Chondrocyte (in vitro differentiated cells): ENCODE measurements around the gene LRP4. TPM values are rescaled to one million over a fixed set of nuclear protein-coding genes. Genes with fewer than 3 reads are reported as not detected.
A peak's percentile ranks its signal among the peaks of the same experiment; 100 is the strongest.

Experiments
- DNase-seq: peaks from one replicate; pipeline ENCODE4 v3.0.0; 2021; ENCODE audit warnings: mixed read lengths, low spot score
- H3K27ac Mint-ChIP-seq: one replicate; pipeline ENCODE4 v1.8.0; 2021; ENCODE audit warnings: mild to moderate bottlenecking, moderate library complexity, mixed read lengths; ENCODE audit not compliant: unreplicated experiment
- H3K27me3 Mint-ChIP-seq: 2 replicates; pipeline ENCODE4 v1.8.0; 2021; ENCODE audit warnings: low read depth, mixed read lengths
- H3K36me3 Mint-ChIP-seq: 2 replicates; pipeline ENCODE4 v1.8.0; 2021; ENCODE audit warnings: low read depth, mixed read lengths
- H3K4me1 Mint-ChIP-seq: 2 replicates; pipeline ENCODE4 v1.8.0; 2021; ENCODE audit warnings: low read depth, mild to moderate bottlenecking, mixed read lengths
- H3K4me3 Mint-ChIP-seq: one replicate; pipeline ENCODE4 v1.8.0; 2021; ENCODE audit warnings: mild to moderate bottlenecking, moderate library complexity, mixed read lengths; ENCODE audit not compliant: unreplicated experiment
- H3K9me3 Mint-ChIP-seq: 2 replicates; pipeline ENCODE4 v1.8.0; 2021; ENCODE audit warnings: low read depth, mixed read lengths
- CTCF ChIP-seq: fragments of 200-600 bp; sonication (generic); IDR thresholded peaks from 2 replicates; pipeline ENCODE4 v1.5.0; 2021; ENCODE audit warnings: antibody characterized with exemption, mild to moderate bottlenecking, moderate library complexity
- total RNA-seq: library from RNA; stranded (reverse); gene quantifications from 3 replicates; pipeline ENCODE4 v1.2.1, GENCODE V29; 2021

LRP4 gene
- total RNA-seq, 1 donor from 2014 or later, result 7.0 TPM

DNA sequence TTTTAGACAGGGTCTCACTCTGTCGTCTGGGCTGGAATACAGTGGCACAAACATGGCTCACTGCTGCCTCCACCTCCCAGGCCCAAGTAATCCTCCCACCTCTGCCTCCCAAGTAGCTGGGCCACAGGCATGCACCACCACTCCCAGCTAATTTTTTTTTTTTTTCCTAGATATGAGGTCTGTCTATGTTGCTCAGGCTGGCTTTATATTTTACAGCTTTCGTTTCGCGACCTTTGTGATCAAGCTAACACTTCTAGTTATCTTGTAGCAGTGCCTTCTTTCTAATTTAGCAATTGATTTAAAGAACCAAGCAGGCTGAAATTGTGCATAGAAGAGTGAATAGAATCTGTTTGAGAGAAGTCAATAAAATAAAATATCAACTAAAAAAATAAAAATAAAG lies 83.5 kb downstream of the LRP4 start:
- no peak overlapping the region for H3K4me3 Mint-ChIP-seq
- peaks cover 5% of the 10 kb centered on the region for H3K4me1 Mint-ChIP-seq
- no peaks in the 10 kb centered on the region for H3K27me3 Mint-ChIP-seq
- H3K36me3 Mint-ChIP-seq, result no peaks in the 10 kb centered on the region
- DNase-seq, result no peak
- no peaks in the 10 kb centered on the region for H3K9me3 Mint-ChIP-seq
- no peak for TF ChIP-seq CTCF
- H3K27ac Mint-ChIP-seq, result peak overlapping the region; percentile 22

GRCh38 chr11:46832511-46833214 lies 85.7 kb downstream of the LRP4 start:
- peaks cover 17% of the 10 kb centered on the region for H3K4me1 Mint-ChIP-seq
- H3K4me3 Mint-ChIP-seq, result no peak overlapping the region
- H3K27me3 Mint-ChIP-seq, result no peaks in the 10 kb centered on the region
- H3K9me3 Mint-ChIP-seq, result no peaks in the 10 kb centered on the region
- no peak for DNase-seq
- TF ChIP-seq CTCF, result no peak
- no peaks in the 10 kb centered on the region for H3K36me3 Mint-ChIP-seq
- peak overlapping the region; percentile 15 for H3K27ac Mint-ChIP-seq

DNA sequence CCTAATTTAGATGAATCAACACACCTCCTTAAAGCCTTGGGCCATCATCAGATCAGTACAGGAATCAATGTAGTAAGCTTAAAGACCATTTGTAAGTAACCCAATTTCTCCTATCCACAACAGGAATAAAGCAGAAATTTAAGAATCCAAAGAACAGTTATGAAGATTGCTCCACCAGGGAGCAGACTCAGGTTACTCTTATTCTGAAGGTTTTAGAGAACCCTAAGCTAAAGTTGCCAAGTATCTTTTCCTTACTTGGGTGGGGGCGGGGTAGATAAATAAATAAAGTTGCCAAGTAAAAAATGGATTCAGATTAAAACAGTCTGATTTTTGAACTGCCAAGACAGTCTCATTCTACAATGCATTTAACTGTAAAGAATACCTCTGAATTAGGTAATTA lies 90.4 kb downstream of the LRP4 start:
- no peaks in the 10 kb centered on the region for H3K9me3 Mint-ChIP-seq
- H3K27ac Mint-ChIP-seq, result peak overlapping the region; percentile 64
- peak; percentile 29 for TF ChIP-seq CTCF
- no peaks in the 10 kb centered on the region for H3K36me3 Mint-ChIP-seq
- peaks cover 42% of the 10 kb centered on the region for H3K4me1 Mint-ChIP-seq
- DNase-seq, result no peak
- no peak overlapping the region for H3K4me3 Mint-ChIP-seq
- no peaks in the 10 kb centered on the region for H3K27me3 Mint-ChIP-seq

- peak; percentile 45 for TF ChIP-seq CTCF
- H3K4me1 Mint-ChIP-seq, result peaks cover 39% of the 10 kb centered on the region
- no peaks in the 10 kb centered on the region for H3K27me3 Mint-ChIP-seq
- peak; percentile 93 for DNase-seq
- peak overlapping the region; percentile 89 for H3K27ac Mint-ChIP-seq
- peak overlapping the region; percentile 85 for H3K4me3 Mint-ChIP-seq
- H3K9me3 Mint-ChIP-seq, result no peaks in the 10 kb centered on the region
- H3K36me3 Mint-ChIP-seq, result no peaks in the 10 kb centered on the region
Measured at GRCh38 chr11:46826310-46827044, 91.9 kb downstream of the LRP4 start.

- no peak for DNase-seq
- TF ChIP-seq CTCF, result peak; percentile 82
- no peaks in the 10 kb centered on the region for H3K27me3 Mint-ChIP-seq
- H3K27ac Mint-ChIP-seq, result peak overlapping the region; percentile 49
- H3K36me3 Mint-ChIP-seq, result peaks cover 11% of the 10 kb centered on the region
- peaks cover 11% of the 10 kb centered on the region for H3K4me1 Mint-ChIP-seq
- no peaks in the 10 kb centered on the region for H3K9me3 Mint-ChIP-seq
- no peak overlapping the region for H3K4me3 Mint-ChIP-seq
Measured at GRCh38 chr11:46808799-46809431, 109.4 kb downstream of the LRP4 start.
